B cell (primary cell): ENCODE results near the gene PRR33. TPM values are rescaled to one million over a fixed set of nuclear protein-coding genes. Genes with fewer than 3 reads are reported as not detected.

Source experiments
- ATAC-seq: fragments of 200-7000 bp; cut with Tn5 transposase; one replicate; pipeline ENCODE4 v1.10.0; 2021; ENCODE audit warnings: low read depth, mild to moderate bottlenecking, moderate number of reproducible peaks, moderate library complexity
- CTCF ChIA-PET: fragments of 350-600 bp; sonication (Branson Sonifier 250); formaldehyde crosslinking; loops from one replicate; lab custom pipeline; 2021; ENCODE audit warnings: antibody characterized with exemption, inconsistent platforms; lab: Charles Lee
- POLR2A ChIA-PET: fragments of 350-600 bp; sonication (Branson Sonifier 250); formaldehyde crosslinking; loops from one replicate; lab custom pipeline; 2021; ENCODE audit warnings: antibody characterized with exemption; lab: Charles Lee
- DNase-seq: peaks from one replicate; pipeline ENCODE4 v3.0.0; 2013
- H2AFZ ChIP-seq: 2 replicates; pipeline ENCODE4 v1.6.1; 2012; ENCODE audit warnings: mild to moderate bottlenecking, low read depth, low read length; ENCODE audit not compliant: insufficient read depth, poor library complexity, severe bottlenecking
- H3K27ac ChIP-seq, 2 donors: 1 replicate in 1 of 2; 2 replicates in 1 of 2; pipeline ENCODE4 v1.5.1; 2012 to 2013; ENCODE audit warnings: low read length in 2 of 2, mild to moderate bottlenecking in 2 of 2, moderate library complexity in 1 of 2
- H3K27me3 ChIP-seq, 4 experiments: fragments of 200-600 bp in 1 of 4; sonication (generic) in 1 of 4; replicated peaks in 1 of 4; 1 replicate in 2 of 4; 2 replicates in 2 of 4; pipeline versions ENCODE4 v1.6.1 to v1.7.0; 2013 to 2016; ENCODE audit warnings: low read length in 3 of 4, mild to moderate bottlenecking in 2 of 4, mixed read lengths in 1 of 4, moderate library complexity in 1 of 4; ENCODE audit not compliant: insufficient read depth in 4 of 4, control insufficient read depth in 3 of 4; ENCODE audit errors: control extremely low read depth in 1 of 4
- H3K36me3 ChIP-seq, 2 experiments: replicated peaks in 1 of 2; 1 replicate in 1 of 2; 2 replicates in 1 of 2; pipeline versions ENCODE4 v1.6.1 to v1.7.1; 2013; ENCODE audit warnings: low read length in 1 of 2; ENCODE audit not compliant: insufficient read depth in 2 of 2, control insufficient read depth in 1 of 2; ENCODE audit errors: control extremely low read depth in 1 of 2, extremely low read depth in 1 of 2
- H3K4me1 ChIP-seq, 2 donors: fragments of 200-600 bp in 1 of 2; sonication (generic) in 1 of 2; 1 replicate in 1 of 2; 2 replicates in 1 of 2; pipeline versions ENCODE4 v1.5.1 to v1.6.1; 2013 to 2017; ENCODE audit warnings: low read length in 2 of 2; ENCODE audit not compliant: control insufficient read depth in 2 of 2, insufficient read depth in 2 of 2
- H3K4me2 ChIP-seq: replicated peaks from 2 replicates; pipeline ENCODE3; 2012; ENCODE audit warnings: mild to moderate bottlenecking, low read depth, low read length; ENCODE audit not compliant: poor library complexity, severe bottlenecking
- H3K4me3 ChIP-seq, 5 experiments: fragments of 200-600 bp in 1 of 5; sonication (generic) in 1 of 5; 1 replicate in 3 of 5; 2 replicates in 2 of 5; pipeline versions ENCODE4 v1.5.1 to v1.7.0; 2011 to 2016; ENCODE audit warnings: low read length in 4 of 5, mild to moderate bottlenecking in 4 of 5, low read depth in 2 of 5, control low read depth in 1 of 5, moderate library complexity in 1 of 5; ENCODE audit not compliant: insufficient read depth in 1 of 5; ENCODE audit errors: control extremely low read depth in 1 of 5, extremely low read depth in 1 of 5
- H3K79me2 ChIP-seq: fragments of 200-600 bp; sonication (generic); one replicate; pipeline ENCODE4 v1.6.0; 2016; ENCODE audit warnings: low read length; ENCODE audit not compliant: control insufficient read depth, insufficient read depth
- H3K9ac ChIP-seq: fragments of 200-600 bp; sonication (generic); 2 replicates; pipeline ENCODE4 v1.6.1; 2017; ENCODE audit warnings: mild to moderate bottlenecking, low read length, moderate library complexity
- H3K9me3 ChIP-seq, 3 donors: one replicate each; pipeline versions ENCODE4 v1.6.1 to v1.7.1; 2013; ENCODE audit warnings: low read length in 2 of 3; ENCODE audit not compliant: control insufficient read depth in 2 of 3, insufficient read depth in 1 of 3; ENCODE audit errors: control extremely low read depth in 1 of 3
- H4K20me1 ChIP-seq: 2 replicates; pipeline ENCODE4 v1.6.0; 2012; ENCODE audit warnings: mild to moderate bottlenecking, low read length; ENCODE audit not compliant: insufficient read depth, control insufficient read depth, poor library complexity, severe bottlenecking
- H3K27ac Mint-ChIP-seq: one replicate; pipeline ENCODE4 v1.8.0; 2021; ENCODE audit warnings: mixed read lengths
- H3K27me3 Mint-ChIP-seq: one replicate; pipeline ENCODE4 v1.8.0; 2021; ENCODE audit warnings: mixed read lengths
- H3K4me1 Mint-ChIP-seq: one replicate; pipeline ENCODE4 v1.8.0; 2021; ENCODE audit warnings: mixed read lengths
- H3K4me3 Mint-ChIP-seq: one replicate; pipeline ENCODE4 v1.8.0; 2021; ENCODE audit warnings: mixed read lengths
- H3K9me3 Mint-ChIP-seq: one replicate; pipeline ENCODE4 v1.8.0; 2022; ENCODE audit warnings: mixed read lengths; ENCODE audit not compliant: insufficient read depth
- CTCF ChIP-seq: fragments of 200-600 bp; IDR thresholded peaks from one replicate; pipeline ENCODE4 v1.8.0; 2022; ENCODE audit warnings: antibody characterized with exemption, mild to moderate bottlenecking
- EZH2 ChIP-seq: IDR thresholded peaks from 2 replicates; pipeline ENCODE4 v1.6.1; 2012; ENCODE audit warnings: borderline replicate concordance, low read depth, mild to moderate bottlenecking, moderate library complexity, low read length; ENCODE audit not compliant: insufficient read depth, poor library complexity, severe bottlenecking
- WGBS: methylation state at CpG from one replicate; pipeline ENCODE4 v1.1.5; 2013; ENCODE audit warnings: missing lambda C conversion rate; ENCODE audit not compliant: insufficient coverage; 5-methylcytosine and 5-hydroxymethylcytosine counted together
- intact Hi-C: fragments of 100-400 bp; cut with micrococcal nuclease; formaldehyde crosslinking; loops from one replicate; pipeline ENCODE4 v1.10.0; 2022
- polyA plus RNA-seq: library from polyadenylated mRNA; depleted of rRNA; stranded (reverse); fragments of >200 nt; gene quantifications from 2 replicates; pipeline ENCODE4 v1.2.3, GENCODE V29; 2012
- total RNA-seq, 2 donors: library from RNA; stranded (reverse); fragments of 120-200 nt in 1 of 2; gene quantifications; 1 replicate in 1 of 2; 2 replicates in 1 of 2; pipeline versions ENCODE4 v1.2.3 to v1.2.4, GENCODE V29; 2013 to 2022

The PRR33 gene
- total and polyA plus RNA-seq, 2 donors (not counting 1 experiment from before 2014, with no cell fraction given) = not detected

- Histone ChIP-seq H3K4me1 (peaks cover 53 to 75% of the 10 kb centered on the region in 2 donors), H4K20me1 (peaks cover 80% of the 10 kb centered on the region), H2AFZ (no peak overlapping the region), H3K27me3 (no peaks in the 10 kb centered on the region), H3K27ac (peak overlapping the region in 1 of 2 donors; percentile 63), H3K4me2 (peak overlapping the region; percentile 94), H3K36me3 (peaks cover 0 to 54% of the 10 kb centered on the region in 2 experiments), H3K9me3 (no peaks in the 10 kb centered on the region), H3K4me3 (peak overlapping the region in 2 of 5 experiments; percentile 95 to 97), H3K9ac (no peak overlapping the region), H3K79me2 (peaks cover 97% of the 10 kb centered on the region)
- CTCF ChIA-PET = interaction anchor here (0.9 to 10.2 kb wide), 6 partner anchors 20 to 296 kb away, joined by 3 to 104 read pairs (median 3); no protein-coding TSS in a partner anchor
- POLR2A ChIA-PET = interaction anchor here (0.9 to 4.3 kb wide), 3 partner anchors 8 to 27 kb away, joined by 3 to 18 read pairs (median 4); partner anchors contain the start of gene TNNI2
- Mint-ChIP-seq H3K27ac (peak overlapping the region; percentile 67), H3K4me3 (peak overlapping the region; percentile 100), H3K9me3 (no peaks in the 10 kb centered on the region), H3K27me3 (no peaks in the 10 kb centered on the region), H3K4me1 (peaks cover 56% of the 10 kb centered on the region)
- intact Hi-C loops = no loop called here
- TF ChIP-seq CTCF (no peak), EZH2 (no peak)
- 88% methylated on average over 8 of the region's 11 CpGs for WGBS
- no peak for ATAC-seq
- no peak for DNase-seq
Measured at GRCh38 chr11:1855886-1856265, 35.8 kb downstream of the PRR33 start.
